SU-DHL-6 (cell line): Measurements from ENCODE around the gene RARB.

Experiments
- CTCF ChIP-seq: fragments of 200-600 bp; sonication (generic); IDR thresholded peaks from one replicate; pipeline ENCODE4 v1.5.1; 2017; ENCODE audit warnings: antibody characterized with exemption, mild to moderate bottlenecking, low read length, moderate library complexity; ENCODE audit not compliant: insufficient read depth, poor library complexity, severe bottlenecking
- EZH2phosphoT487 ChIP-seq: fragments of 200-600 bp; sonication (generic), shearing (Covaris generic); conservative IDR thresholded peaks from 2 replicates; pipeline ENCODE4 v1.6.1; 2018; ENCODE audit warnings: mild to moderate bottlenecking, antibody characterized with exemption, low read length, moderate library complexity, mixed read lengths

GRCh38 chr3:25531971-25532370, 103.9 kb downstream of the RARB start:
- no peak for TF ChIP-seq CTCF
- no peak for TF ChIP-seq EZH2phosphoT487
